IMR-90 (cell line): ENCODE results near the gene SLC25A24. TPM values are rescaled to one million over a fixed set of nuclear protein-coding genes. Genes with fewer than 3 reads are reported as not detected.

ENCODE experiments used
- ATAC-seq: fragments of 200-7000 bp; cut with Tn5 transposase; 2 replicates; pipeline ENCODE4 v1.9.1; 2020; ENCODE audit warnings: low read depth, mild to moderate bottlenecking, moderate library complexity
- BruUV-seq: library from RNA; stranded (reverse); fragments of 400-500 nt; replicated peaks from 2 replicates; lab custom pipeline; 2021; lab: Mats Ljungman, UMichigan
- CTCF ChIA-PET: fragments of 300-600 bp; formaldehyde crosslinking; extraction: SDS; loops from one replicate; lab custom pipeline; 2021; ENCODE audit warnings: antibody characterized with exemption; lab: Yijun Ruan, JAX
- POLR2A ChIA-PET: fragments of 300-600 bp; sonication (Branson Sonifier 250); formaldehyde crosslinking; loops from one replicate; lab custom pipeline; 2022; ENCODE audit warnings: antibody characterized with exemption; ENCODE audit not compliant: unreplicated experiment; lab: Charles Lee
- DNase-seq: peaks from one replicate; pipeline ENCODE4 v3.0.0; 2013
- H2AFZ ChIP-seq: replicated peaks from 2 replicates; pipeline ENCODE3; 2013; ENCODE audit warnings: low read length, mild to moderate bottlenecking; ENCODE audit not compliant: poor library complexity
- H2AK5ac ChIP-seq: 2 replicates; pipeline ENCODE4 v1.6.1; 2013; ENCODE audit warnings: low read depth, low read length, inconsistent platforms
- H2AK9ac ChIP-seq: replicated peaks from 2 replicates; pipeline ENCODE3; 2013; ENCODE audit warnings: mild to moderate bottlenecking, low read depth, low read length, moderate library complexity; ENCODE audit not compliant: poor library complexity
- H2BK120ac ChIP-seq: 2 replicates; pipeline ENCODE4 v1.6.1; 2013; ENCODE audit warnings: low read depth, low read length, inconsistent platforms
- H2BK15ac ChIP-seq: 3 replicates; pipeline ENCODE4 v1.6.1; 2013; ENCODE audit warnings: low read depth, low read length, inconsistent platforms
- H2BK20ac ChIP-seq: 2 replicates; pipeline ENCODE4 v1.6.1; 2013; ENCODE audit warnings: low read depth, mild to moderate bottlenecking, inconsistent platforms, low read length, moderate library complexity
- H2BK5ac ChIP-seq: 2 replicates; pipeline ENCODE4 v1.6.1; 2013; ENCODE audit warnings: mild to moderate bottlenecking, low read depth, low read length, inconsistent platforms; ENCODE audit not compliant: poor library complexity, severe bottlenecking
- H3K14ac ChIP-seq: replicated peaks from 2 replicates; pipeline ENCODE4 v1.6.1; 2013; ENCODE audit warnings: low read depth, low read length, inconsistent platforms
- H3K18ac ChIP-seq: 2 replicates; pipeline ENCODE4 v1.6.1; 2013; ENCODE audit warnings: low read depth, low read length, control low read depth
- H3K23ac ChIP-seq: 2 replicates; pipeline ENCODE4 v1.6.1; 2013; ENCODE audit warnings: low read depth, low read length, inconsistent platforms
- H3K27ac ChIP-seq: 2 replicates; pipeline ENCODE4 v1.5.1; 2013; ENCODE audit warnings: mild to moderate bottlenecking, control low read depth, low read length; ENCODE audit not compliant: insufficient read depth
- H3K27me3 ChIP-seq: 2 replicates; pipeline ENCODE4 v1.6.1; 2013; ENCODE audit warnings: low read length; ENCODE audit not compliant: control insufficient read depth, insufficient read depth
- H3K36me3 ChIP-seq: 2 replicates; pipeline ENCODE4 v1.6.1; 2013; ENCODE audit warnings: low read length, mixed read lengths; ENCODE audit not compliant: control insufficient read depth, insufficient read depth
- H3K4ac ChIP-seq: 2 replicates; pipeline ENCODE4 v1.6.1; 2013; ENCODE audit warnings: low read depth, low read length, inconsistent platforms
- H3K4me1 ChIP-seq: 2 replicates; pipeline ENCODE4 v1.6.1; 2013; ENCODE audit warnings: low read length, mixed read lengths; ENCODE audit not compliant: control insufficient read depth, insufficient read depth
- H3K4me2 ChIP-seq: 2 replicates; pipeline ENCODE4 v1.6.1; 2013; ENCODE audit warnings: low read depth, mild to moderate bottlenecking, control low read depth, low read length, moderate library complexity
- H3K4me3 ChIP-seq: 2 replicates; pipeline ENCODE4 v1.5.1; 2013; ENCODE audit warnings: low read depth, mild to moderate bottlenecking, control low read depth, low read length, moderate library complexity; ENCODE audit not compliant: insufficient read depth
- H3K56ac ChIP-seq: 2 replicates; pipeline ENCODE4 v1.6.1; 2013; ENCODE audit warnings: low read length, inconsistent platforms; ENCODE audit not compliant: insufficient read depth; ENCODE audit errors: extremely low read depth
- H3K79me1 ChIP-seq, 2 experiments: 2 replicates each; pipeline ENCODE4 v1.6.1; 2013; ENCODE audit warnings: low read length in 2 of 2, inconsistent platforms in 1 of 2, low read depth in 1 of 2
- H3K9ac ChIP-seq: 2 replicates; pipeline ENCODE4 v1.6.1; 2013; ENCODE audit warnings: low read depth, low read length, control low read depth
- H3K9me1 ChIP-seq: 2 replicates; pipeline ENCODE4 v1.6.1; 2013; ENCODE audit warnings: low read length, inconsistent platforms; ENCODE audit not compliant: insufficient read depth
- H3K9me3 ChIP-seq: 2 replicates; pipeline ENCODE4 v1.6.1; 2013; ENCODE audit warnings: low read length; ENCODE audit not compliant: control insufficient read depth, insufficient read depth
- H4K20me1 ChIP-seq: 2 replicates; pipeline ENCODE4 v1.6.1; 2013; ENCODE audit warnings: low read length, inconsistent platforms; ENCODE audit not compliant: insufficient read depth
- H4K5ac ChIP-seq: 2 replicates; pipeline ENCODE4 v1.6.1; 2013; ENCODE audit warnings: mild to moderate bottlenecking, low read depth, low read length, control low read depth
- H4K8ac ChIP-seq, 2 experiments: 2 replicates each; pipeline ENCODE4 v1.6.1; 2013; ENCODE audit warnings: low read depth in 2 of 2, low read length in 2 of 2, control low read depth in 1 of 2, inconsistent platforms in 1 of 2
- H4K91ac ChIP-seq: 2 replicates; pipeline ENCODE4 v1.6.1; 2013; ENCODE audit warnings: low read depth, low read length, inconsistent platforms; ENCODE audit not compliant: insufficient read depth
- CHD1 ChIP-seq: IDR thresholded peaks from 2 replicates; pipeline ENCODE4 v1.6.1; 2012; ENCODE audit warnings: low read depth, low read length, improper control_type of control experiment
- ELK1 ChIP-seq: fragments of 150-350 bp; IDR thresholded peaks from 2 replicates; pipeline ENCODE4 v1.6.1; 2016; ENCODE audit warnings: low read depth, mild to moderate bottlenecking, low read length, moderate library complexity, borderline replicate concordance
- NFE2L2 ChIP-seq: fragments of 150-350 bp; IDR thresholded peaks from 2 replicates; pipeline ENCODE4 v1.6.1; 2016; ENCODE audit warnings: low read depth, mild to moderate bottlenecking, low read length
- POLR2A ChIP-seq: IDR thresholded peaks from 2 replicates; pipeline ENCODE4 v1.6.1; 2012; ENCODE audit warnings: mild to moderate bottlenecking, low read depth, low read length
- RFX5 ChIP-seq: IDR thresholded peaks from 2 replicates; pipeline ENCODE4 v1.8.0; 2012; ENCODE audit warnings: low read depth, mild to moderate bottlenecking, low read length, moderate library complexity
- WGBS, 2 experiments: methylation state at CpG; one replicate each; pipeline versions ENCODE4 v1.1.5 to v1.1.7; 2013; ENCODE audit warnings: missing lambda C conversion rate in 2 of 2; ENCODE audit not compliant: insufficient read length in 1 of 2; ENCODE audit errors: extremely low coverage in 2 of 2; 5-methylcytosine and 5-hydroxymethylcytosine counted together
- dilution Hi-C: fragments of 300-500 bp; cut with HindIII; formaldehyde crosslinking; loops from one replicate; pipeline ENCODE4 v1.14.3; 2018; ENCODE audit warnings: low sequenced_read_pairs; ENCODE audit not compliant: unreplicated experiment
- in situ Hi-C: fragments of 300-500 bp; cut with MboI; formaldehyde crosslinking; loops from 3 replicates; pipeline ENCODE4 v1.14.3; 2019; ENCODE audit warnings: low sequenced_read_pairs, inconsistent platforms, mixed read lengths
- intact Hi-C: fragments of 100-400 bp; cut with micrococcal nuclease; formaldehyde crosslinking; loops from 2 replicates; pipeline ENCODE4 v1.10.0; 2022
- polyA plus RNA-seq, 3 experiments: library from polyadenylated mRNA; depleted of rRNA; stranded (reverse); fragments of >200 nt; gene quantifications; 2 replicates each; pipeline ENCODE4 v1.2.3, GENCODE V29; 2012; ENCODE audit warnings: low replicate concordance in 1 of 3
- total RNA-seq: library from RNA; depleted of rRNA; stranded (reverse); fragments of >200 nt; gene quantifications from 2 replicates; pipeline ENCODE4 v1.2.3, GENCODE V29; 2012

The SLC25A24 gene
- total and polyA plus RNA-seq, 2 of the 4 experiments (the other 2 are of a cell fraction): 19.4 to 20.4 TPM

- Histone ChIP-seq H4K20me1 (no peaks in the 10 kb centered on the region), H3K9ac (no peak overlapping the region), H4K91ac (no peak overlapping the region), H3K18ac (no peak overlapping the region), H3K9me1 (no peaks in the 10 kb centered on the region), H3K36me3 (no peaks in the 10 kb centered on the region), H3K9me3 (no peaks in the 10 kb centered on the region), H2BK15ac (no peak overlapping the region), H3K23ac (no peak overlapping the region), H2AFZ (no peak overlapping the region), H3K79me1 (no peaks in the 10 kb centered on the region), H2BK5ac (no peak overlapping the region), H3K4me1 (no peaks in the 10 kb centered on the region), H3K27me3 (peaks cover 4% of the 10 kb centered on the region), H3K14ac (no peak overlapping the region), H2AK5ac (no peak overlapping the region), H3K27ac (no peak overlapping the region), H2BK120ac (no peak overlapping the region), H3K4me3 (no peak overlapping the region), H3K56ac (no peak overlapping the region), H2AK9ac (no peak overlapping the region), H3K4me2 (no peak overlapping the region), H3K4ac (no peak overlapping the region), H2BK20ac (no peak overlapping the region), H4K8ac (no peak overlapping the region), H4K5ac (no peak overlapping the region)
- 33% methylated on average over 3 of the region's 3 CpGs; no CpG with 5 or more reads in 1 of the 2 experiments for WGBS, 2 experiments
- no TSS peak for BruUV-seq
- ChIA-PET POLR2A (no interaction called here), CTCF (interaction anchor here (0.9 kb wide), 1 partner anchor 331 kb away, joined by 3 read pairs; no protein-coding TSS in a partner anchor)
- intact Hi-C loops: no loop called here
- in situ Hi-C loops: no loop called here
- DNase-seq (no peak), ATAC-seq (no peak)
- TF ChIP-seq CHD1 (no peak), ELK1 (no peak), POLR2A (no peak), NFE2L2 (no peak), RFX5 (no peak)
- dilution Hi-C loops: no loop called here
Measured at GRCh38 chr1:108113496-108113895, 86.6 kb downstream of the SLC25A24 start.
